SK-N-MC (cell line): ENCODE measurements around the gene ZNF619.
"Not testable (repeated sequence)": the region's sequence is repeated elsewhere in the genome, so short reads cannot be mapped to it uniquely, and the experiment has no call there.

Experiments
- DNase-seq: peaks from one replicate; pipeline ENCODE4 v3.0.0-alpha.2; 2011; ENCODE audit warnings: low read depth, low spot score
- H3K27ac ChIP-seq: fragments of 200-600 bp; sonication (generic); 2 replicates; pipeline ENCODE4 v1.5.1; 2016; ENCODE audit warnings: mixed run types
- H3K36me3 ChIP-seq: fragments of 200-600 bp; sonication (generic); 2 replicates; pipeline ENCODE4 v1.6.1; 2017; ENCODE audit warnings: antibody characterized with exemption, low read length, mixed read lengths; ENCODE audit not compliant: insufficient read depth
- H3K4me3 ChIP-seq: fragments of 200-600 bp; sonication (generic); 2 replicates; pipeline ENCODE4 v1.5.1; 2016
- H3K9ac ChIP-seq: fragments of 200-600 bp; sonication (generic); 2 replicates; pipeline ENCODE4 v1.8.0; 2017; ENCODE audit warnings: mixed run types, mixed read lengths; ENCODE audit not compliant: insufficient read length
- H3K9me3 ChIP-seq: fragments of 200-600 bp; sonication (generic); 2 replicates; pipeline ENCODE4 v1.6.1; 2017; ENCODE audit warnings: low read depth, mild to moderate bottlenecking, antibody characterized with exemption, low read length, moderate library complexity, mixed read lengths
- EZH2 ChIP-seq: fragments of 200-600 bp; sonication (generic); IDR thresholded peaks from one replicate; pipeline ENCODE4 v1.6.1; 2017; ENCODE audit warnings: antibody characterized with exemption
- FOXP2 ChIP-seq: optimal IDR thresholded peaks from 2 replicates; pipeline ENCODE3; 2011; ENCODE audit warnings: mild to moderate bottlenecking, moderate library complexity; ENCODE audit not compliant: insufficient read depth; ENCODE audit errors: extremely low read length, control extremely low read depth
- POLR2AphosphoS5 ChIP-seq: IDR thresholded peaks from 2 replicates; pipeline ENCODE4 v1.6.1; 2012; ENCODE audit warnings: mild to moderate bottlenecking, low read depth, low read length, borderline replicate concordance

Gene ZNF619

GRCh38 chr3:40461161-40461560 lies 15.8 kb upstream of the ZNF619 start:
- Histone ChIP-seq H3K9me3 (no peaks in the 10 kb centered on the region), H3K36me3 (peaks cover 60% of the 10 kb centered on the region), H3K4me3 (no peak overlapping the region), H3K9ac (no peak overlapping the region), H3K27ac (no peak overlapping the region)
- DNase-seq = no peak
- TF ChIP-seq POLR2AphosphoS5 (no peak), EZH2 (no peak), FOXP2 (no peak)

GRCh38 chr3:40462838-40463237 lies 14.1 kb upstream of the ZNF619 start:
- not testable (repeated sequence) for H3K9ac ChIP-seq, H3K9me3 ChIP-seq, H3K4me3 ChIP-seq, H3K27ac ChIP-seq, DNase-seq
- H3K36me3 ChIP-seq = peaks cover 58% of the 10 kb centered on the region

DNA sequence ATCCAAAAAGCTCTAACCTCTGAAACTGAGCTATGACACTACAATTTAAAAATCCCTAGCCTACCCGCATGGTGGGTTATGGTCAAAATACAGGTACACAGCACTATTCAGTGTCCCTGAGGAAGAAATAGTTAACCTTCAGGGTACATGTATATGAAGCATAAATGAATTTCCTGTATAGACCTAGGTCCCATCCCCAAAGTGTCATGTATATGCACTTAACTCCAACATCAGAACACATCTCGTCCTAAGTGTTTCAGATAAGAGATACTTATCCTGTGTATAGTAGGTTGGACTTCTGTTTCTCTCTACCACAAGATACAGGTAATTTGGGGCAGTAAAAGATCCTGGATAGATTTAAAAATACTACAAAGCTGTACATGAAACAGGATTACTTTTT lies 13.3 kb upstream of the ZNF619 start:
- Histone ChIP-seq H3K9me3 (no peaks in the 10 kb centered on the region), H3K9ac (no peak overlapping the region), H3K36me3 (peaks cover 50% of the 10 kb centered on the region), H3K27ac (no peak overlapping the region), H3K4me3 (no peak overlapping the region)
- DNase-seq = no peak
- TF ChIP-seq EZH2 (no peak), POLR2AphosphoS5 (no peak), FOXP2 (no peak)

GRCh38 chr3:40464339-40465110 lies 12.4 kb upstream of the ZNF619 start:
- TF ChIP-seq POLR2AphosphoS5 (peak; percentile 45; the same call in 1 of the 2 replicates), EZH2 (no peak), FOXP2 (no peak)
- H3K9me3 ChIP-seq = no peaks in the 10 kb centered on the region
- no peak overlapping the region for H3K4me3 ChIP-seq
- H3K9ac ChIP-seq = no peak overlapping the region
- peaks cover 41% of the 10 kb centered on the region for H3K36me3 ChIP-seq
- H3K27ac ChIP-seq = no peak overlapping the region
- DNase-seq = no peak

GRCh38 chr3:40465111-40465407 lies 11.9 kb upstream of the ZNF619 start:
- Histone ChIP-seq H3K36me3 (peaks cover 36% of the 10 kb centered on the region), H3K9ac (no peak overlapping the region), H3K4me3 (no peak overlapping the region), H3K27ac (no peak overlapping the region), H3K9me3 (no peaks in the 10 kb centered on the region)
- no peak for DNase-seq
- TF ChIP-seq POLR2AphosphoS5 (no peak), FOXP2 (no peak), EZH2 (no peak)

- TF ChIP-seq POLR2AphosphoS5 = no peak
- no peak for TF ChIP-seq EZH2
- TF ChIP-seq FOXP2 = no peak
- H3K36me3 ChIP-seq = peaks cover 32% of the 10 kb centered on the region
- no peak for DNase-seq
- no peaks in the 10 kb centered on the region for H3K9me3 ChIP-seq
- H3K9ac ChIP-seq = no peak overlapping the region
- no peak overlapping the region for H3K27ac ChIP-seq
- no peak overlapping the region for H3K4me3 ChIP-seq
Observed at GRCh38 chr3:40465456-40465855, 11.5 kb upstream of the ZNF619 start.

DNA sequence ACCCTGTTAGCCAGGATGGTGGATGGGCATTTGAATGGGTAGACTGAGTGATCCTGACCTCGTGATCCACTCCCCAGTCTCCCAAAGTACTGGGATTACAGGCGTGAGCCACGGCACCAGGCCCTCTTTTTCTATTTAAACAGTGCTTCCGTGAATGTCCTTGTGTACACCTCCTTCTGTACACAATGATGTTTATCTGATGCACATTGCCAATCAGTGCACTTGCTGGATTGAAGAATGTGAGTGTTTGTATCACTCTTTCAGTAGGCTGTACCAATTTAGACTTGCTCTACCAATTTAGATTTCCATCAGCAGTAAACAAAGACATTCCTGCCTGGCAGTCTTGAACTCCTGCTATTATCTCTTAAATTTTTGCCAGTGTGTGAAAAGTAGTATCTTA lies 8.9 kb upstream of the ZNF619 start:
- Histone ChIP-seq H3K9me3 (no peaks in the 10 kb centered on the region), H3K27ac (no peak overlapping the region), H3K36me3 (peaks cover 15% of the 10 kb centered on the region), H3K4me3 (no peak overlapping the region), H3K9ac (no peak overlapping the region)
- TF ChIP-seq FOXP2 (no peak), EZH2 (no peak)
- no peak for DNase-seq

DNA sequence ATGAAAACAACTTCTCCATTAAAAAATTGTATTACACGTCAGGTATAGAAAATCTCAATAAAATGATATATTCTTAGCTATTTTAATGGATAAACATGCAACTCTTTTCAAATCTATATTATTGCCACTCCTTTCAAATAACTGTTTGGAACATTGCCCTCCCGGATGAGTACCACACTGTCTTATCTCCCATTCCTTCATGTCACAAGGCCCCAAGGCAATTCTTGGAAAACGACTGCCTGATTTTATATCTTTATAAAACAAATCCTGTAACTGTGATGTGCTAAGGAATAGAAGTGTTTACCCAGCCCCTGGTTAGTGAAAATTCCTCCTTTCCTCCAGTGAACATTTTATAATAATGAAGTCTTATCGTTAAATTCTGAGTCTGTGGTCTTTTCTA lies 6.2 kb upstream of the ZNF619 start:
- Histone ChIP-seq H3K4me3 (no peak overlapping the region), H3K27ac (no peak overlapping the region), H3K36me3 (no peaks in the 10 kb centered on the region), H3K9me3 (no peaks in the 10 kb centered on the region), H3K9ac (no peak overlapping the region)
- no peak for DNase-seq
- no peak for TF ChIP-seq EZH2
- TF ChIP-seq FOXP2 = no peak
- TF ChIP-seq POLR2AphosphoS5 = no peak

GRCh38 chr3:40477666-40478065 lies 744 bp downstream of the ZNF619 start:
- H3K9ac ChIP-seq = no peak overlapping the region
- H3K36me3 ChIP-seq = no peaks in the 10 kb centered on the region
- H3K9me3 ChIP-seq = no peaks in the 10 kb centered on the region
- TF ChIP-seq POLR2AphosphoS5 (no peak), EZH2 (no peak), FOXP2 (no peak)
- H3K27ac ChIP-seq = no peak overlapping the region
- no peak overlapping the region for H3K4me3 ChIP-seq
- no peak for DNase-seq

DNA sequence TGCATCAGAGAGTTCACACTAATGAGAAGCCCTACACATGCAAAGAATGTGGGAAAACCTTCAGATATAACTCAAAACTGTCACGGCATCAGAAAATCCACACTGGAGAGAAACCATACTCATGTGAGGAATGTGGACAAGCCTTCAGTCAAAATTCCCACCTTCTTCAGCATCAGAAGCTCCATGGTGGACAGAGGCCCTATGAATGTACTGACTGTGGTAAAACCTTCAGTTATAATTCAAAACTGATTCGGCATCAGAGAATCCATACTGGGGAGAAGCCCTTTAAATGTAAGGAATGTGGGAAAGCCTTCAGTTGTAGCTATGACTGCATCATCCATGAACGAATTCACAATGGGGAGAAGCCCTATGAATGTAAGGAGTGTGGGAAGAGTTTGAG lies 10.2 kb downstream of the ZNF619 start:
- no peak for DNase-seq
- no peak overlapping the region for H3K9ac ChIP-seq
- no peak overlapping the region for H3K4me3 ChIP-seq
- no peaks in the 10 kb centered on the region for H3K9me3 ChIP-seq
- H3K27ac ChIP-seq = no peak overlapping the region
- no peaks in the 10 kb centered on the region for H3K36me3 ChIP-seq
- TF ChIP-seq FOXP2 (no peak), EZH2 (no peak), POLR2AphosphoS5 (no peak)
